GM21723 (cell line): Measurements from ENCODE around the gene ACKR2.
"Not testable (repeated sequence)": the region's sequence is repeated elsewhere in the genome, so short reads cannot be mapped to it uniquely, and the experiment has no call there.

Source experiments
- ATAC-seq: cut with Tn5 transposase; IDR thresholded peaks from one replicate; pipeline ENCODE4 v1.9.1; 2021; ENCODE audit warnings: mild to moderate bottlenecking, moderate library complexity; ENCODE audit not compliant: unreplicated experiment

ACKR2 gene

GRCh38 chr3:42801048-42801620, 8.1 kb upstream of the ACKR2 start:
- no peak for ATAC-seq

- ATAC-seq: no peak
These were observed 7.5 kb upstream of the ACKR2 start for GRCh38 chr3:42801784-42802183.

- no peak for ATAC-seq
These were observed 6.3 kb upstream of the ACKR2 start for GRCh38 chr3:42802876-42803413.

- peak; percentile 17 for ATAC-seq
These were observed 5.7 kb upstream of the ACKR2 start for GRCh38 chr3:42803414-42804105.

- ATAC-seq: peak; percentile 99
These were observed 5.0 kb upstream of the ACKR2 start, which contains the start of gene HIGD1A for GRCh38 chr3:42804106-42804830. Gene HIGD1A (minus strand): TSS chr3:42804490. CDS start chr3:42794253, 10,237 bp downstream.

GRCh38 chr3:42804831-42805132, 4.5 kb upstream of the ACKR2 start:
- peak; percentile 33 for ATAC-seq

- no peak for ATAC-seq
These were observed 4.0 kb upstream of the ACKR2 start for GRCh38 chr3:42805141-42805821.

- ATAC-seq: no peak
These were observed 1.3 kb upstream of the ACKR2 start for GRCh38 chr3:42807929-42808328.

GRCh38 chr3:42810706-42811105, 1.5 kb downstream of the ACKR2 start:
- ATAC-seq: not testable (repeated sequence)

- not testable (repeated sequence) for ATAC-seq
These were observed 2.1 kb downstream of the ACKR2 start for GRCh38 chr3:42811118-42811883.

- ATAC-seq: no peak
These were observed 5.0 kb downstream of the ACKR2 start for GRCh38 chr3:42814246-42814645.

- no peak for ATAC-seq
These were observed 5.8 kb downstream of the ACKR2 start for GRCh38 chr3:42814914-42815507.

GRCh38 chr3:42815826-42816225, 6.6 kb downstream of the ACKR2 start:
- ATAC-seq: no peak

- no peak for ATAC-seq
These were observed 10.2 kb downstream of the ACKR2 start for GRCh38 chr3:42819351-42819965.

- ATAC-seq: no peak
These were observed 11.5 kb downstream of the ACKR2 start for GRCh38 chr3:42820746-42821051.

GRCh38 chr3:42822828-42823227, 13.6 kb downstream of the ACKR2 start:
- ATAC-seq: no peak

GRCh38 chr3:42823351-42823750, 14.1 kb downstream of the ACKR2 start:
- no peak for ATAC-seq

- ATAC-seq: no peak
These were observed 16.9 kb downstream of the ACKR2 start for GRCh38 chr3:42826141-42826540.

- no peak for ATAC-seq
These were observed 17.8 kb downstream of the ACKR2 start for GRCh38 chr3:42827023-42827422.

GRCh38 chr3:42827654-42828053, 18.4 kb downstream of the ACKR2 start:
- no peak for ATAC-seq
